Fibroblast of the aortic adventitia (primary cell): ENCODE data around the gene C16orf87. TPM values are rescaled to one million over a fixed set of nuclear protein-coding genes. Genes with fewer than 3 reads are reported as not detected.
A peak's percentile ranks its signal among the peaks of the same experiment; 100 is the strongest.

ENCODE experiments used
- DNase-seq: peaks from one replicate; pipeline ENCODE4 v3.0.0-alpha.2; 2010; ENCODE audit warnings: low read depth
- H3K4me3 ChIP-seq: 2 replicates; pipeline ENCODE4 v1.5.1; 2011; ENCODE audit warnings: low read depth, mild to moderate bottlenecking, control low read depth, low read length, moderate library complexity
- CTCF ChIP-seq: IDR thresholded peaks from 2 replicates; pipeline ENCODE4 v1.5.1; 2011; ENCODE audit warnings: mild to moderate bottlenecking, low read length, control low read depth, inconsistent platforms; ENCODE audit not compliant: insufficient read depth
- total RNA-seq: library from RNA; depleted of rRNA; stranded (reverse); fragments of >200 nt; gene quantifications from 2 replicates; pipeline ENCODE4 v1.2.3, GENCODE V29; 2012; ENCODE audit warnings: low replicate concordance

The C16orf87 gene
- total RNA-seq, 1 donor: 10.1 TPM

DNA sequence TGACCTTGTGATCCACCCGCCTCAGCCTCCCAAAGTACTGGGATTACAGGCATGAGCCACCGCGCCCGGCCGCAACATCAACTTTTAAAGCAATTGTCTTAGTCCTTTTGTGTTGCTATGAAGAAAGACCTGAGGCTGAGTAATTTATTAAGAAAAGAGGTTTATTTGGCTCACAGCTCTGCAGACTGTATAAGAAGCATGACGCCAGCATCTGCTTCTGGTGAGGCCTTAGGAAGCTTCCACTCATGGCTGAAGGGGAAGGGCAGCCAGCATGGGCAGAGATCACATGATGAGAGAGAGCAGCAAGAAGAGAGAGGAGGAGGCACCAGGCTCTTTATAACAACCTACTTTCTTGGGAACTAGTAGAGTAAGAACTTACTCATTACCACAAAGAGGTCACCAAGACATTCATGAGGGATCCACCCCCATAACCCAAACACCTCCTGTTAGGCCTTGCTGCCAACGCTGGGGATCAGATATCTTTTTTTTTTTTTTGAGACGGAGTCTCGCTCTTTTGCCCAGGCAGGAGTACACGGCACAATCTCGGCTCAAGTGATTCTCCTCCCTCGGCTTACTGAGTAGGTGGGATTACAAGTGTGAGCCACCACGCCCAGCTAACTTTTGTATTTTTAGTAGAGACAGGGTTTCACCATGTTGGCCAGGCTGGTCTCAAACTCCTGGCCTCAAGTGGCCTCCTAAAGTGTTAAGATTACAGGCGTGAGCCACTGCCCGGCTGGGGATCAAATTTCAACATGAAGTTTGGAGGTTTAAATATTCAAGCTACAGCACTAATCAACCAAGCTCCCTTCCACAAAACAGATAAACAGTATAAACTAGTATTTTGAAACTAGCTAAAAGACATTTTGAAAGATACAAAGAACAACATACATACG is 31.8 kb upstream of the C16orf87 start:
- no peak overlapping the region for H3K4me3 ChIP-seq
- TF ChIP-seq CTCF: no peak
- DNase-seq: no peak

- DNase-seq: peak; percentile 78
- TF ChIP-seq CTCF: no peak
- H3K4me3 ChIP-seq: no peak overlapping the region
Observed at GRCh38 chr16:46859719-46860152, 28.8 kb upstream of the C16orf87 start.

DNA sequence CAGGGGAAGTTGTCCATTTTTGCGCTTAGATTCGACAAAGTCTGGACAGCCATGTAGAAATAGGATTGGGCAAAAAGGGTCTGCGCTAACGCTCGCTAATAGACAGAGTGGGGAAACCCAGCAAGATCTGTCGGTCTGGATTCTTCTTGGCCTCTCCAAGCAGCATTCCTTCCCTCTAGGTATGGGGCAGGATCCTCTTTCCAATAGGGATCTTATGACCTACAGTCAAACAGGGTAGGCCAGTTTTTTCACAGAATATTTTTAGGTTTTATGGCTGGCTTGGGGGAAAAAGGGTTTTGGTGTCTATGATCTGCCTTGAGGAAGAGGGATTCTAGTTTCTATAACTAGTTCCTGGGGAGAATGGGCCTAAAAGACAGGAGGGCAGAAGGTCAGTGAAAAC is 27.2 kb upstream of the C16orf87 start:
- no peak for DNase-seq
- no peak overlapping the region for H3K4me3 ChIP-seq
- no peak for TF ChIP-seq CTCF

DNA sequence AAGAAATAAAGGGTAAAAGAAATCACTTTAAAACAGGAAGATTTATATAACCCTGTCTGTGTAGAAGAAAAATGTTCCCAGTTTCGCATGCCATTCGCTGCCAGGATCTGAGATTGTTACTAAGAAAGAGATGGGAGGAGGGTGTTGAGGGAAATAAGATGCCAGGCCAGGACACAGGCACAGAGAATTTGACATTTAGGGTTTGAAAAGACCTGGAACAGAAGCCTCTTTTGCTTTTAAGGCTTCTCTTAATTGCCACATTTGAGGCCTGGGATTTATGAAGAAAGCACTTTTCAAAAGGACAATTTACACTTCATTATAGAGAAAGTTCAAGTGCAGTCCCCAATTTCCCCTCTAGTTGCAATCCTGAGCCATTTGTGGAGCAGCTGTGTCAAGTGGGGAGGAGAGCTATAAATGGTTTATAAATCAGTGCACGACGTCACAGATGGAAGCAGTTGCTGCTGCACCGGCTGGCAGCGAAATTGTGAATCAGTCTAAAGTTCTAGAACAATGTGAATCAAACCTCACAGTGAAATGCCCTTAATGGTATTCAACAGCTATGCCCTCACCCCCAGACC is 26.5 kb upstream of the C16orf87 start:
- peak; percentile 61 for DNase-seq
- H3K4me3 ChIP-seq: no peak overlapping the region
- TF ChIP-seq CTCF: peak; percentile 61

GRCh38 chr16:46855389-46855788 is 24.4 kb upstream of the C16orf87 start:
- no peak for DNase-seq
- H3K4me3 ChIP-seq: no peak overlapping the region
- no peak for TF ChIP-seq CTCF

- H3K4me3 ChIP-seq: no peak overlapping the region
- no peak for TF ChIP-seq CTCF
- DNase-seq: no peak
Observed at GRCh38 chr16:46854846-46855245, 23.9 kb upstream of the C16orf87 start.
